SU-DHL-6 (cell line): Measurements from ENCODE around the gene MACIR.

Experiments used
- EZH2phosphoT487 ChIP-seq: fragments of 200-600 bp; sonication (generic), shearing (Covaris generic); conservative IDR thresholded peaks from 2 replicates; pipeline ENCODE4 v1.6.1; 2018; ENCODE audit warnings: mild to moderate bottlenecking, antibody characterized with exemption, low read length, moderate library complexity, mixed read lengths
- TF ChIP-seq, protein P1 (sequence below): fragments of 200-600 bp; sonication (generic); IDR thresholded peaks from one replicate; pipeline ENCODE4 v1.5.1; 2017; ENCODE audit warnings: antibody characterized with exemption, mild to moderate bottlenecking, low read length, moderate library complexity; ENCODE audit not compliant: insufficient read depth, poor library complexity, severe bottlenecking

DNA sequence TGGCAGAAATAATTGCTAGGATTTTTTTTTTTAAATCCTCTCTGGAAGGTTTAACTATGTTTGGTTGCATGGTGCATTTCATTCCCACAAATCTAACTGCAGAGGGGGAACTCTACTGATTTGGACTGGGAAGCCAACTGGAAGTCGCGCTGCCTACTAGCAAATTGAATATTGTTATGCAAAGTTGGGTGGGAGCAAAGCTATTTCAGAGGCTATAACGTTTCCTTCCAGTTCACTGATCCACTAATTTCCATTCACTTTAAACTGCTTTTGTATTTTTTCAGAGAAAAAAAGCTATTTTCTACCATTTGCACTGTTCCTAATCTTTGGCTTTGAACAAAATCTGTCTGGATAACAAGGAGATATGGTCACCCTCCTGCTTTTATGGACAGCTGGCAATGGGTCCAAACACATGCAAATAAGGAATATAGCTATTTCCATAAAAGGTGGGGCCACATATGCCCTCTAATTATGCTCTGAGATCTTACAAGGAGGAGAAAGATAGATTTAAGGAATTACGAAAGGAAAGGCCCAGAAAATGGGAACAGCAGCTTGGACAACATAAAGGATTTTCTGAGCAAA, 40.1 kb downstream of the MACIR start:
- TF ChIP-seq, protein P1, sequence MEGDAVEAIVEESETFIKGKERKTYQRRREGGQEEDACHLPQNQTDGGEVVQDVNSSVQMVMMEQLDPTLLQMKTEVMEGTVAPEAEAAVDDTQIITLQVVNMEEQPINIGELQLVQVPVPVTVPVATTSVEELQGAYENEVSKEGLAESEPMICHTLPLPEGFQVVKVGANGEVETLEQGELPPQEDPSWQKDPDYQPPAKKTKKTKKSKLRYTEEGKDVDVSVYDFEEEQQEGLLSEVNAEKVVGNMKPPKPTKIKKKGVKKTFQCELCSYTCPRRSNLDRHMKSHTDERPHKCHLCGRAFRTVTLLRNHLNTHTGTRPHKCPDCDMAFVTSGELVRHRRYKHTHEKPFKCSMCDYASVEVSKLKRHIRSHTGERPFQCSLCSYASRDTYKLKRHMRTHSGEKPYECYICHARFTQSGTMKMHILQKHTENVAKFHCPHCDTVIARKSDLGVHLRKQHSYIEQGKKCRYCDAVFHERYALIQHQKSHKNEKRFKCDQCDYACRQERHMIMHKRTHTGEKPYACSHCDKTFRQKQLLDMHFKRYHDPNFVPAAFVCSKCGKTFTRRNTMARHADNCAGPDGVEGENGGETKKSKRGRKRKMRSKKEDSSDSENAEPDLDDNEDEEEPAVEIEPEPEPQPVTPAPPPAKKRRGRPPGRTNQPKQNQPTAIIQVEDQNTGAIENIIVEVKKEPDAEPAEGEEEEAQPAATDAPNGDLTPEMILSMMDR: no peak
- no peak for TF ChIP-seq EZH2phosphoT487
